Activated CD8-positive, alpha-beta memory T cell treated with anti-CD3 and anti-CD28 coated beads for 48 hours (primary cell): ENCODE measurements around the gene IL37.

Source experiments
- DNase-seq, 3 experiments: peaks; one replicate each; pipeline ENCODE4 v3.0.0-alpha.2; 2020; ENCODE audit warnings: low read depth in 2 of 3, low spot score in 2 of 3

The IL37 gene, protein sequence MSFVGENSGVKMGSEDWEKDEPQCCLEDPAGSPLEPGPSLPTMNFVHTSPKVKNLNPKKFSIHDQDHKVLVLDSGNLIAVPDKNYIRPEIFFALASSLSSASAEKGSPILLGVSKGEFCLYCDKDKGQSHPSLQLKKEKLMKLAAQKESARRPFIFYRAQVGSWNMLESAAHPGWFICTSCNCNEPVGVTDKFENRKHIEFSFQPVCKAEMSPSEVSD

DNA sequence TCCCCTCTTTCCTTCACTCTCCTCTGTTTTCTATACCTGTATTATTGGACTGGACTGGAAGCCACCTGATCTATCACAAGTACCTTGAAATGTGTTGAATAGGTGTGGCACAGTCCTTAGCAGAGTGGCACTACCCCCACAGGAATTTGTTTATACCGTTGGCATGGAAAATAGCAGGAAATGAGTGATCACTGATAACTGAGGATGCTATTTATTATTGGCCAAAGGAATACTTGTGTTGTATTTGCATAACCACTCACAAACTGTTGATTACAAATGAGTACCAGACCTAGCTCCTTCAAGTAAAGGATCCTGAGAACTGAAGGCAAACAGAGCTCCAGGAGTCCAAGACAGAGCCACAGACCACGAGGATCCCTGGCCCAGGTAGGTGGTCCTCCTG lies at the start of gene IL37:
Gene IL37, plus strand, starts transcription at position 301 of the 400 bp plus-strand sequence. CDS start 1,848 bp downstream, outside the sequence.
- DNase-seq, result no peak

DNA sequence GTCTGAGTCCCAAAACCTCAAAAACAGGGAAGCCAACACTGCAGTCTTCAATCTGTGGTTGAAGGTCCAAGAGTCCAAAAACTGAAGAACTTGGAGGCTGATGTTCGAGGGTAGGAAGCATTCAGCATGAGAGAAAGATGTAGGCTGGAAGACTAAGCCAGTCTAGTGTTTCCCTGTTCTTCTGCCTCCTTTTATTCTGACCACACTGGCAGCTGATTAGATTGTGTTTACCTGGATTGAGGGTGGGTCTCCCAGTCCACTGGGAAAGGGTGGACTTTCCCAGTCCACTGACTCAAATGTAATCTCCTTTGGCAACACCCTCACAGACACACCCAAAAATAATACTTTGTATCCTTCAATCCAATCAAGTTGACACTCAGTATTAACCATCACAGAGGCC lies 46.9 kb upstream of the IL37 start:
- no peak for DNase-seq

DNA sequence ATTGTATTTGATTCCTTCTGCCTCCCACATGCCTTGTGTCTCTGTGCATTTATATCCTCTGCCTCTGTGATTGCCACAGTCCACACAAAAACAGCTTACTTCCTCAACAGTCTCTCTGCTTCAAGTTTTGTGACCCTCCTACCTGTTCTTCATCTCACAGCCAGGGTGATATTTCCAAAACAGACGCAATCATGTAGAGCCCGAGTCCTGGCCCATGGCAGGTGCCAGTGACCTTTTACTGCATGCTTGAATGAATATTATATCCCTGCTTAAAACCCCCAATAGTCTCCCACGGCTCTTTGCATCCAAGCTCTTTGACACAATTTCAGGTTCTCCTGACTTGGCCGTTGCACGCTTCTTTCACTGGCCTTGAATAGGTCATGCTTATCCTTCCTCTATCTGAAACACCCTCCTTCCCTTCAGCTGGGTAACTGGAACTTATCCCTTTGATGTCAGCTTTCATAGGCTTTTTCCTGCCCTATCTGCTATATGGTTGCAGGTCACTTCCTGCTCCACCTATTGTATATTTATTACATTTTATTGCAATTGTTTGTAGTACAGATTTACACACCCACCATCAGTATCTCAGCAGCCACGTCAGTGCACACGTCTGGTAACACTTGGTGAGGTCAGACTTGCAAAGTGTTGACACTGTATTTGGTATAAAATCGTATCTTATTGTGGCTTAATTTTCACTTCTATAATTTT lies 44.7 kb upstream of the IL37 start:
- no peak for DNase-seq

DNA sequence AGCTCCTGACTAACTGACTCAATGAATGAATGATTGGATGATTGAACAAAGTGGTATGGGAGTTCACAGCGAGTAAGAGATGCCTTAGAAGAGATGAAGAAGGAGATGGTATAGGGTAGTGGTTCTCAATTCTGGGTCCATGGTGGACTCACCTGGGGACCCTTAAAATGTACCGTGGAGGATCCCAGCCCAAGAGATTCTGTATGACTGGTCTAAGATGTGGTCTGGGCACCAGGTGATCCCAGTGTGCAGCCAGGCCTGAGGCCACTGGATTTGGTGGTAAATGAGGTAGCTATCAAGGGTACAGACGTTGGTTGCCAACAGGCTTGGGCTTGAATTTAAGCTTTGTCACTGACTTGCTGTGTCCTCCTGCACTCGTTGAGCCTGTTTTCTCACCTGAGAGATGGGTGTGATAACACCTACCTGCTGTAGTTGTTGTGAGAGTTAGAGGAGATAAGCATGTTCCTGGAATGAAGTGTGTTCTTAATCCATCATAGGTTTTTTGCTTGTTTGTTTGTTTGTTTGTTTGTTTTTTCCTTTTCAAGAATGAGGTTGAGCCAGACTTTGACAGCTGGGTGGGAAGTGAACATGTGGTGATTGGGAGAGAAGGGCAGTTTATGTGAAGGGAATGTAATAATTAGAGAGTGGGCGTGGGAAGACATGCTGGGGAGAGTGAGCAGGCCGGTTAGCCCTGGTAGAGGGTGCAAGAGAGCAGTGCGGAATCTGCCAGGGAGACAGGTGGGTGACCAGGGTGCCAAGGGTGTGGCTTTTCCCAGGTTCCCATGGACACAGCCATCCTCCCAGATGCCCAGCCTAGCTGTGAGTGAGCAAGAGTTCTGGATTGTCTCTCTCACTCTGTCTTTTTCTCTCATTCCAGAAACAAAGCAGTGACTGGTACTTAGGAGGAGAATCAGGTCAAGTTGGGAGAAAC lies 43.0 kb upstream of the IL37 start:
- no peak for DNase-seq

DNA sequence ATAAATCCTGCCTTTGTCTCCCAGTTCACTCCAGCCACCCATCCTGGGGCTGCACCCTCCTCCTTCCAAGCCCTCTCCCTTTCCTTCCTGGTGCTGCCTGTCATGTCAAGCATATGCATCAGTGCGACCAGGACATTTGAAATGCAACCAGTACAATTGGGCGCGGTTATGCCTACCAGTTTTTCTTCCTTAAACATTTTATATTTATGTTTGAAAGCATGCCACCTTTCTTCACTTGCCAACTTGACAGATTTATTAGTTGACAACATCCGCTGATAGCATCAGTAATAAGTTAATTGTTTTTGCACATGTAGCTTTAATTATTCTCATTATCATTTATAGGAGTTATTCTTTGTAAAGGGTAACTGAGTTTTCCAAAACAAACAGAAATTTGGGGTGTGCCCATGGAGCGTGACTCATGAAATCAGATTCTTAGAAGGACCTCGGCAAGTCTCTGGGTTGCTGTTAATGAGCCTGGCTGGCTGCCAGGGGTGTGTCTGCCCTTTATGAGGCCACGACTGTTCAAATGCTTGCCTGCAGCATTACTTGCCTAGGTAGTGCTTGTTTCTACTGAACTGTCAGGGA lies 41.6 kb upstream of the IL37 start:
- no peak for DNase-seq

DNA sequence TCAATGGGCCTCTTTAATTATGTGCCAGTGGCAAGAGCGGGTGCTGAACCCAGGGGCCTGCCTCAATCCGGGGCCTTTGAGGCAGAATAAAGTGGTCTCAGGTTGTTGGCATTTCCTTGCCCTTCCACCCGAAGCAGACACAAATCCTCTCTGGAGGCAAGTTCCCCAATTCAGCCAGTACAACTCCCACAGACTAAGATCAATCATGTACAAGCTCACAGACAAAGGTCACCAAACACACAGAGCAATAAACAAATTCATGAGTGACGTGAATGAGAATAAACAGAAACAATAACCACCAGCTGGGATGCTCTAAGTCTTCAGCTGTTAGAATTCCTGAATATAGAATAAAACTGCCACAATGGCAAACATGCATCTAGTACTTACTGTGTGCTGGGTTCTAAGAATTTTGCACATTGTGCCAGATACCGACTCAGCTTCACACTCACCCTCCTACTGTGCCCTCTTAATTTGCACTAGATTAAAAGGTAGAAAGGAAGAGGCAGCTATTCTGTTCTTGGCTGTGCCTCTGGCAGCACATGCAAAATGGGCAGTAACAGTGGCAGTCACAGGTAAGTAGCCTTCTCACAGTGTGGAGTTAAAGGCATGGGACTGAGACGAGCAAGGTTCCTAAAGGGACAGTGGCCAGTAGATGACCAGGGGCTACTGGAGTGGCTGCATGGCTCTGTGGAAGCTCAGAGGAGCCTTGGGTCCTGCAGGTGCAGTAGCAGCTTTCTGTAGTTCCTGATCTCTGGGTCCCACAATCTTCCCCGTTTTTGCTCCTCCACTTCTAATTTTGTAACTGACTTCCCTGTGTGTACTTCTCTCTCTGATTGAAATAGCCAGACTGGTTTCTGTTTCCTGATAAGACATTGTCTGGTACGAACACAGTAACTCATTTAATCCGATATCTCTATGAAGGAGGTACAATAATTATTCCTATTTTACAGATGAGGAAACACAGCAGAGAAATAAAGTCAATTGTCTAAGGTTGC lies 39.8 kb upstream of the IL37 start:
- DNase-seq, result no peak

DNA sequence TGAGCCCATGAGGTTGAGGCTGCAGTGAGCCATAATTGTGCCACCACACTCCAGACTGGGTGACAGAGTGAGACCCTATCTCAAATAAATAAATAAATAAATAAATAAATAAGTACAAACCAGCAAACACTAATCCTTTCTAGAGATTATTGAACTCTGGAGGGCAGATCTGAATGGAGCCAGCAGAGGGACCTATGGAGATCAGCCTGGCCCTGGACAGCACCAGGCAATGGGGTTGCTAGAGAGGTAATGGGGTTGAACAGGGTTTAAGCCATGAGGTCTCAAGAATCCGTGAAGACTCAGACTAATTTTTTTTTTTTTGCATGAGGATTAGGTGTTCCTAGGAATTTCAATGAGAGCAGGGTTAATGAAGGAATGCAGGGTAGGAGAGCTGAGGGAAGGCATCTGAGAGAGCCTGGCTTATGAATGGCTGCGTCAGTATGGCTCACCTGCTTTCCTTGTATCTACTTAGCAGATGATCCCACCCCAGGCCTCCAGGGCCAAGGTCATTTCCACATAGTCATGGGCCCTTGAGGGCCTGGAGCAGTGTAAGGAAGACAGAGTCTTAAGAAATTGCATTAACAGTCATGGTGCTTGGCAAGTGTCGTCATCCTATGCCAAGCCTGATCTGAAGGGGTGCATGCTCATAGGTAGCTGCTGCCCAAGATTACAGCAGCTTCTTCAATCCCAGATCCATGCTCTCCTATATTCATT lies 34.6 kb upstream of the IL37 start:
- no peak for DNase-seq

DNA sequence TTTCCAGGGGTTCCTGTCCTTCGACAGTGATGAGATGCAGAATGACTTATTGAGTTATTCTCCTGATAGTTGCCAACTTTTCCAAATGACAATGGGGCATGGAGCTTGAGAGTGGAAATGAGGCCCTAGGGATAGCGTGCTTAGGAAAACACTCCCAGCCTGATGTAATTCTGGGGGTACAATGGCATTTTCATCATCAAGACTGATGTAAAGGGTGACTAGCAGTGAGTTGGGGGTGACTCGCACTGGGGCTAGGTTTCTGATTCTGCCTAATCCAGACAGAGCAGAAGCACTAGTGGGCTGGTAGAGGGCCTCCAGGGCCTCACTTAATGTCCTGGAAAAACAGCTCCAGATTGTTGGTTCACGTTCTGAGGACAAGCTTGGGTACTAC lies 34.0 kb upstream of the IL37 start:
- no peak for DNase-seq

DNA sequence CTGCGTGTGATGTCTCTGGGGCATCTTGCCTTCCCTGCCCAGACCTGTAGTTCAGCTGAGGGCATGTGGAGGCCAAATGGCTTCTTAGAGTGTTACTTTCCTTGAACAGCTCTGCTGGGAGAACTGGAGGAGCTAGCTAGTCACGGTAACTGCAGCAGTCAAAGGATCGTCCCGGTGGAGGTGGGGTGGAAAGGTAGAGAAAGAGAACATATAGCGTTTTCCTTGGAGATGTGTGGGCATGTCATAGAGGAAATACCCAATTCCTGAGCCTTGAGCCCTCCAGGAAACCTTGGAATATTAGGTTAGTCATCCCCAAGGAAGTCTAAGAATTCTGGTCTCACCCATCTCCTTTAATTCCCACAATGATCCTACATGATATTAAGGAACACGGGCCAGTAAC lies 33.5 kb upstream of the IL37 start:
- no peak for DNase-seq

DNA sequence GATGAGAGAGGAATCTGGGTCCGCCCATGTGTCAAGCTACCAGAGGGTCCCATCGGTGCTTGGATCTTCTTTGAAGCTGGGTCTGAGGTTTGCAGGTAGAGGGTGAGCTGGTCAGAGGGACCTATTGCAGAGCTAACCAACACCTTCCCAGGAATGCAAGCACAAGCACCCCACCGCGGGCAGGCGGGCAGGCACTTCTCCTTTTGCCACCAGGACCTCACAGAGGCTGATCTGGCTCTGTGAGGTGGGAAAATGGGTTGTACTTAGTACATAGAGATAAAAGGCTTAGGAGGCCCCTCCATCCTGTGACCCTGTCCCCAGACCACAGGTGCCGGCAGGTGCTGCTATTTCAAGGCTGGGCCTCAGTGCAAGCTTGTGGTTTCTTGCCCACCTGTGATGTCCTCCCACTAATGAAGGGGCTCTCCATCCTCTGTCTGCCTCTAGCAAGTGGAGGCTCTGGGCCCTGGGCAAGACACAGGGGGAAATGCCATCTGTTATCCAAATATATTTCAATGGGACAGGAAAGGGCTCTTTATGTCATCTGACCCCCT lies 31.4 kb upstream of the IL37 start:
- no peak for DNase-seq

DNA sequence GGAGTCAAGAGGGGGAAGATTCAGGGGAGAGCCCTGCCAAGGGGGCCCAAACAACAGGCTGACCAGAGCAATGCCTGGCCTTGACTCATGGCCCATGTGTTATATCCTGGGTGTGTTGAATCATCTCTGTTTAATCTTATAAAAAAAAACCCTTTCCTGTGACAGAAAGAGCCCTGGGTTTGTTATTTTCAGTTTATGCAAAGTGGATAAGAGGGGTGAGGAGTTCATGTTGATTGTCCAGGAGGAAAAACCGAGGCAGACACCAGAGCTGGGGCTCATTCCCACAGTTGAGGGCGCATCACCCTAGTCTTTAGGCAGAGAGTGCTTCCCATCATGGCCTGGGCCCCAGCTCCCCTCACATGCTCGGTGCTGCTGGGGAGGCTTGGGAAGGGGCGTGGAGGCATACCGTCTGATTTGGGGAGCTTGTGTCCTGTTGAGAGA lies 30.9 kb upstream of the IL37 start:
- DNase-seq, result no peak

DNA sequence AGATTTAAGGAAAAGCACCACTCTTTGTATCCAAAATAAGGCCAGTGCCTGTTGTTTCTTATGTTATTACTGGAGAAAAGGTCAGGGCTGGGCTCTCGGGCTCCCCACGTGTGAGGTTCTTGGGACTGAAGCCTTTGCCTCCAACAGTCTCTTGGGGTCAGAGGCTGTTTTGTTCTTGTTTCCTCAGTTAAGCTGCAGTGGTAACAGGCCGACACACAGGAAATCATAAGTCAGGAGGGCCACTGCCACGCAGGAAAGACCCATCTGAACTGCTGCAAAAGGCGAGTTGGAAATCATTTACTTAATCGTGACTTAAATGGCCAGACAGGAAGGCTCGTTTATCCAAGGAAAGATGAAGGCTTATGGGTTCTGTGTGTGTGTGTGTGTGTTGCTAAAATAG lies 30.3 kb upstream of the IL37 start:
- DNase-seq, result no peak

DNA sequence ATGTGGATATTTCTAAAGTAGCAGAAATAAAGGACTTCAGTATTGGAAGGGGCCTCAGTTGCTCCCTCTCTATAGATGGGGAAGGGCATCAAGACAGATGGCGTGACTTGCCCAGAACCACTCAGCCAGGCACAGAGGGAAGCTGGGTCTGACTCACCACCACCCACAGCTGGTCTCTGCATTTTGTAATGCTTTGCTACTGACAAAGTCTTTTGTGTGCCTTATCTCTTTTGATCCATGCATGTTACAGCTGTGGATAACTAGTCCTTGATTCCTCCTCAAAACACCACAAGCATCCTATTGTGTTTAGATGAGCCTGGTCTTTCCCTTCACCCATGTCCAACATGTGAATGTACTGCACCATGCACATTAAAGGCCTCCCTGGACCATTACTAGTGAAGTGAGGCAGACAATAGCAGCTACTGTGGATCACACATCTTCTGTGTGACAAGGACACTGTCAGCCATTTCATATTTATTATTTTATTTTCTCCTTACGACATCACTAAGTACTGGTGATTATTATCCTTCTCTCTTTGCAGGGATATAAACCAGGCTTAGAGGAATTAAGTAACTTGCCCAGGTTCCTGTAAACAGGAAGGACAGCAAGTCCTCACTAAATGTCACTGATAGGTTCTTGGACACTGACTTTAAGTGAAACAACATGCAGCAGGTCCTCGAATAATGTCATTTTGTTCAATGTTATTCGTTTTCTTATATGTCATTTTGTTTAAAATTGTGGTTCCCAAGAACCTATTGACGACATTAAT lies 29.6 kb upstream of the IL37 start:
- DNase-seq, result peak in 1 of 3 experiments; percentile 17

DNA sequence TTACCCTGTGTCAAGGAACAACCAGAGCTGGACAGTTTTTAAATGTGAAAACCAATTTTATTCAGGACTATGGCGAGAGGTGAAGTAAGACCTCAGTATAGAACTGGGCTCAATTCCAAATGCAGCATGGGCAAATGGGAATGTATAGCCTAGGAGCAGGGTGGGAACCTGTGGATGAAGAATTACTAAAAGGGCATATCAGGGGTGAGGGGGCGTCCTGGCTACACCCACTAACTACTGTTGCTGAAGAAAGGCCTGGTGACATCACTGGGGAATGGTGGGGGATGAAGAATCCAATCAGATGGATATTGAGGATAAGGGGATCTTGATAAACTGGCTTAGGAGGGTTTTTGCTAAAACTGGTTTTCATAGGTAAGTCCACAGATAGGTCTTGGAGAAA lies 27.3 kb upstream of the IL37 start:
- DNase-seq, result no peak

DNA sequence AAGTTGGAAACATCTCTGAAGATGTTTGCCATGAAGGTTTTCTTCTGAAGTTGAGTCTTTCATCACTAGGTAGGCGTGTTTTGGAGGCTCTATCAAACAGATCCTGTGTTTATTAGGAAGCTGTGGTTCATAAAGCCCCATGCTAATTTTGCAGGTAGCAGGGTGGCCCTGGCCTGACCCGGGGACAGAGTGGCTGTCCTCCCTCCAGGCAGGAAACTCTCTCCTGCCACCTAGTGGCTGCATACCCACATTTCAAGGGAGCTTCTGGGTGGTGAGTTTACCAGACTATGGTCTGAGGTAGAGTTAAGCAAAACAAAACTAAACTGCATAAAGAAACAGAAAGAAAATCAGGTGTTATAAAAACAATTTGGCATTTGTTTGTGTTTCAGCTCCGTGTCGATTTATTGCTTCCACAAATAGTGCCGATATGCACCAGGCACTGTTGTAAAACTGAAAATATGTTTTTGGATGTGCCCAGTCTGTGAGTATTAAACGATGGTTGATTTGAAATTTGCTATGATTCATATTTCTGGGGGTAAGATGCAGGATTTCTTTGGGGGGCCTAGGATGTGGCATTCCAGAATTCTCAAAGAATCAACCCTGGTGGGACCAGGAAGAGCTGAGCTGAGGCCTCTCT lies 26.0 kb upstream of the IL37 start:
- peak; percentile 31 to 67 (median 50) for DNase-seq

DNA sequence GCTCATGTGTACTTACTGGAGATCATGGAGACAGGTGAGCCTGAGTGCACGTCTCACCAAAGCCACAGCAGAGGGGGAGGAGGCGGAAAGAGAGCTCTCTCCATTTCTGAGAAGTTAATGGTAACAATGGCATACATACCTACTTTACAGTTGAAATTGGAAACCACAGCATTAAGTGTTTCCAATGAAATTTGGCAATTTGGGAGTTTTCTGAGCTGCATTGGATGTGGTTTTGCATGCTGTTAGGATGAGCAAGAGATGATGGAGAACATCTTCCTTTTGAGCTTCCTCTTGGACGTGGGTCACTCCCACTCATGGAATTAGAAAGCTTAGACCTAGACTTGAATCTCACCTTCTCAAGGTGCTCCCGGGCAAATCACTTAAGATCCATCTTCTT lies 25.5 kb upstream of the IL37 start:
- DNase-seq, result no peak

DNA sequence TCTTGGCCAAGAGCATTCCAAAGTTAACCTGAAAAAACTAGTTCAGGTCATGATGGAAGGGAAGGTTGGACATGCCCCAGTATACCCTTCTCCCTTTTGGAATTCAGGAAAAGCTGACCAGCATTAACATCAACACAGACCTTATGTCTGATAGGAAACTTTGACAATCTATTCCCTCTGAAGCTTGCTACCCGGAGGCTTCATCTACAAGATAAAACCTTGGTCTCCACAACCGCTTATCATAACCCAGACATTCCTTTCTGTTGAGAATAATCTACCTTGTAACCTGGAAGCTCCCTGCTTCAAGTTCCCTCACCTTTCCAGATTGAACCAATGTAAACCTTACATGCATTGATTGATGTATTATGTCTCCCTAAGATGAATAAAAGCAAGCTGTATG lies 24.7 kb upstream of the IL37 start:
- no peak for DNase-seq
